NCI-H82 treated with DMSO at 0.1 percent for 48 hours (cell line): Measurements from ENCODE around the gene SEPTIN10.
"Not testable (repeated sequence)": the region's sequence is repeated elsewhere in the genome, so short reads cannot be mapped to it uniquely, and the experiment has no call there.

Source experiments
- DNase-seq: peaks from one replicate; lab custom pipeline; 2025; ENCODE audit not compliant: unreplicated experiment; lab: John Stamatoyannopoulos, UW

The SEPTIN10 gene

GRCh38 chr2:109635426-109636304 lies 21.9 kb upstream of the SEPTIN10 start:
- DNase-seq: no peak

- no peak for DNase-seq
These were observed 19.7 kb upstream of the SEPTIN10 start for GRCh38 chr2:109633284-109633961.

GRCh38 chr2:109632158-109632789 lies 18.5 kb upstream of the SEPTIN10 start:
- DNase-seq: no peak

GRCh38 chr2:109631741-109632140 lies 18.0 kb upstream of the SEPTIN10 start:
- DNase-seq: no peak

GRCh38 chr2:109630441-109631430 lies 17.0 kb upstream of the SEPTIN10 start:
- DNase-seq: no peak

- DNase-seq: no peak
These were observed 16.1 kb upstream of the SEPTIN10 start for GRCh38 chr2:109629867-109630266.

GRCh38 chr2:109628321-109628720 lies 14.6 kb upstream of the SEPTIN10 start:
- DNase-seq: not testable (repeated sequence)

GRCh38 chr2:109624339-109624738 lies 10.6 kb upstream of the SEPTIN10 start:
- no peak for DNase-seq

- no peak for DNase-seq
These were observed 10.2 kb upstream of the SEPTIN10 start for GRCh38 chr2:109623923-109624322.

GRCh38 chr2:109623297-109623696 lies 9.5 kb upstream of the SEPTIN10 start:
- no peak for DNase-seq

- no peak for DNase-seq
These were observed 5.4 kb upstream of the SEPTIN10 start for GRCh38 chr2:109619032-109619615.

GRCh38 chr2:109616184-109616583 lies 2.4 kb upstream of the SEPTIN10 start:
- DNase-seq: no peak

GRCh38 chr2:109615637-109616144 lies 1.9 kb upstream of the SEPTIN10 start:
- DNase-seq: peak; percentile 17

GRCh38 chr2:109614715-109615636 lies 1.2 kb upstream of the SEPTIN10 start:
- no peak for DNase-seq

- no peak for DNase-seq
These were observed 465 bp downstream of the SEPTIN10 start for GRCh38 chr2:109613081-109613921.

GRCh38 chr2:109611467-109612095 lies 2.2 kb downstream of the SEPTIN10 start:
- DNase-seq: no peak

GRCh38 chr2:109609352-109610024 lies 4.3 kb downstream of the SEPTIN10 start:
- no peak for DNase-seq
